HG02642 (cell line): ENCODE results near the gene DNAI2.

Experiments used
- ATAC-seq: cut with Tn5 transposase; IDR thresholded peaks from one replicate; pipeline ENCODE4 v1.9.1; 2021; ENCODE audit warnings: mild to moderate bottlenecking; ENCODE audit not compliant: unreplicated experiment, poor library complexity

DNAI2 gene

DNA sequence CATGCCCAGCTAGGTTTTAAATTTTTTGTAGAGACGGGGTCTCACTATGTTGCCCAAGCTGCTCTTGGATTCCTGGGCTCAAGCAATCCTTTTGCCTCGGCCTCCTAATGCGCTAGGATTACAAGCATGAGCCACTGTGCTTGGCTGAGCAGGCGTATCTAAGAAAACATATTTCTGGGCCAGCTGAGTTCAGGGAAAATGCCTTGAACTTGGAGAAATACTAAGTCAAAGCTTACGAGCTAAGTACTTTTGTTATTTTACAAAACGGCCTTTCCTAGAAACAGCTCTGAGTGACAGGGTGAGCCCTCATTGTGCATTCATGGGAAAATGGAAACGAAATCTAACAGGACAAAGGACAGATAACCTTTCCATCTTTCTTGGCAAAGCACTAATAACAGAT, 24.7 kb downstream of the DNAI2 start:
- ATAC-seq, result no peak

DNA sequence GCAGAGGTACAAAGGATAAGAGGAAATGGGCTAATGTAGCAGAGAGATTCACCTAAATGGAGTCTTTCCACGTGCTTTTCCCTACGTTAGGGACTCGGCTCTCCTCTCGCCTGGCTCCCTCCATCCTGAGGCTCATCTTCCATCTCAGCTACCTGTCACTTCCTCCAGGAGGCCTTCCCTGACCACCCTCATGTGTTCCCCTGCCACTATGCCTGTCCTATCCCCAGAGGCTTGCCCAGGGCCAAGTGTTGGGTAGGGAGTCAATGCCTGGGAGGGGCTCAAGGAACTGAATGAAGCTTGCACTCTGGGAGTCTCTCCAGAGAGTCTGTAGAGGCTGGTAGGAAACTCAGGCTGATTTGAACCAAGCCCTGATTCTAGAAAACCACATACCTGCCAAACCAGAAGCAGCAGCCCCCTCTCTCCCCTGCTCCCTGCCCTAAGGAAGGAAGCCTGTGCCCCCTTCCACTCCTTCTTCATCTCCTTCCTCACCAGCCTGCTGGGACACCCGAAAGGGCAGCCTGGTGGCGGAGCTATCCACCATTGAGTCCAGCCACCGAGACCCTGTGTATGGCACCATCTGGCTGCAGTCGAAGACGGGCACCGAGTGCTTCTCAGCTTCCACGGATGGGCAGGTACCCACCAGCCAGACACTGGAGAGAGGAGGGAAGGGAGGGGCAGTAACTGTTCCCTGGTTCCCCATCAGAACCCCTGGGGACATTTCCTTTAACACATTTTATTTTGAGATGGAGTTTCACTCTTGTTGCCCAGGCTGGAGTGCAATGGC, 25.4 kb downstream of the DNAI2 start:
- ATAC-seq, result no peak

DNA sequence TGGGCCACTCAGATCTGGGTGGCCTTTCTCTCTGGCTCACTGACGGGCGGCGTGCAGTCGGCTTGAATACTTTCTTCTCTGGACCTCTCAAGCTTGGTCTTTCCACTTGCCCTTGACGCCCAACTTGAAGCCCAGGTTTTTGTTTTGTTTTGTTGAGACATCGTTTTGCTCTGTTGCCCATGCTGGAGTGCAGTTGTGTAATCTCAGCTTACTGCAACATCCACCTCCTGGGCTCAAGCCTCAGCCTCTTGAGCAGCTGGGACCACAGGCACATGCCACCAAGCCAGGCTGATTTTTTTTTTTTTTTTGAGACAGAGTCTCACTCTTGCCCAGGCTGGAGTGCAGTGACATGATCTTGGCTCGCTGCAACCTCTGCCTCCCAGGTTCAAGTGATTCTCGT, 29.3 kb downstream of the DNAI2 start:
- ATAC-seq, result no peak

DNA sequence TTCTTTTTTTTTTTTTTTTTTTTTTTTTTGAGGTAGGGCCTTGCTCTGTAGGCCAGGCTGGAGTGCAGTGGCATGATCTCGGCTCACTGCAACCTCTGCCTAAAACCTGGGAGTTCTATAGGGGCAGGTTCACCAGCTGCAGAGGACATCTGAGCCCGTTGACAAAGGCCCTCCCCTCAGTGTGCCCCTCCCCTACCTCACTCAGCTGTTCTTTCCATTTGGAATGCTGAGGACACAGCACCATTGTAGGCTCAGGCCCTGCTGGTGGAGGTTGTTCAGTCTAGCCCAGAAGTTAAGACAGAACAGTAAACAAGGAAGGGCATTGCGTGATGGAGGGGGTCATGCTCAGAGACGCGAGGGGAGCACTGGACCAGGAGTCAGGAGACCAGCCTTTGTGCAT, 30.1 kb downstream of the DNAI2 start:
- ATAC-seq, result no peak

DNA sequence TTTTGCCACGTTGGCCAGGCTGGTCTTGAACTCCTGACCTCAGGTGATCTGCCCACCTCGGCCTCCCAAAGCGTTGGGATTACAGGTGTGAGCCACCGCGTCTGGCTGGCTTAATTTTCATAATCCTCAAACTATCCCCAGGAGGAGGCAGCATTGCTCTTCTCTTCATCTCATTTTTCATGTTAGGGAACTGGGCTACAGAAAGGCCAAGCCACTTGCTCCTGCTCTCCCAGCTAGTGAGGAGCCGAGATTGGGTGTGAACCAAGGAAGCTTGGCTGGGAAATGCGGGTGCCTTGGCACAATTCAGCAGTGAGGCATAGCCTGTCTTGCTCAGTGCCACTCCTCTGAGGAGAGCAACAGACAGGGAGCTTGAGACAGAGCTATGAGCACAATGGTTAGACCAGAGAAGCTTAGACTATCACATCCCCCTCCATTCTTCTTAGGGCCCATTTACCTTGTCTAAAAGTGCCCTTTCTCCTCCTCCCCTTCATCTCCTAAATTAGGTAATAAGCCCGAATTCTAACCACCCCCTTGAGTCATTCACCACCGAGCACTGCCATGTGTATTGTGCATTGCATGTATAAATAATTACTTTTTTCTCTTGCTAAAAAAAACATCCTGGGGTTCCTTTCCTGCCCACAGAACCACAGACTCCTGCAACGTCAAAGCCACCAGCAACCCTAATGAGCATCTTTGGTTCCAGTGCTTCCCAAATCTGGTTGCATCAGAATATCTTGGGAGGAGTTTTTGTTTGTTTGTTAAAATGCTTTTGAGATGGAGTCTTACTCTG, 32.0 kb downstream of the DNAI2 start:
- no peak for ATAC-seq

DNA sequence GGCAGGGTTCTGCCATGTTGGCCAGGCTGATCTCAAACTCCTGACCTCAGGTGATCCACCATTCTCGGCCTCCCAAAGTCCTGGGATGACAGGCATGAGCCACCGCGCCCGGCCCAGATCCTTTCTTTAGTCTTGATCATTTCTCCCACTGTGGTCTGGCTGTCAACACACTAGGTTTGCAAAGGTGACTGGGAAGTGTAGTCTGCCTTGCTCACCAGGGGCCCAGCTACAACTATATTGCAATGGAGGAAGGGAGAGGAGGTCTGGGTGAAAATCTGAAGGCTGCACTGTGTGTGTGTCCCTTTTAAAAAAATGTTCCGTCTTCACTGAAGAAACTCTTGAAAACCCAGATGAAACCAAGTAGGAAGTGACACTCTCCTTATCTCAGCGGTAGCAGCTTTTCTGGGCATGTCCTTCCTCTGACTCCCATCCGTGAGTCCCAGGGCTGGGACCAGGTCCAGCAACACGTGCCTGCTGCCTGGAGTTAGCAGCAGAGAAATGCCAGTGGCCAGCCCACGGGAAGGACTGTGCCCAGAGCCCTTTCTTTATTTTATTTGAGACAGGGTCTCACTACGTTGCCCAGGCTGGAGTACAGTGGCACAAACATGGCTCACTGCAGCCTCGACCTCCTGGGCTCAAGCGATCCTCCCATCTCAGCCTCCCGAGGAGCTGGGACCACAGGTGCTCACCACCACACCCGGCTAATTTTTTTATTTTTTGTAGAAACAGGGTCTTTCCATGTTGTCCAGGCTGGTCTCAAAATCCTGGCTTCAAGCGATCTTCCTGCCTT, 34.1 kb downstream of the DNAI2 start:
- ATAC-seq, result no peak

DNA sequence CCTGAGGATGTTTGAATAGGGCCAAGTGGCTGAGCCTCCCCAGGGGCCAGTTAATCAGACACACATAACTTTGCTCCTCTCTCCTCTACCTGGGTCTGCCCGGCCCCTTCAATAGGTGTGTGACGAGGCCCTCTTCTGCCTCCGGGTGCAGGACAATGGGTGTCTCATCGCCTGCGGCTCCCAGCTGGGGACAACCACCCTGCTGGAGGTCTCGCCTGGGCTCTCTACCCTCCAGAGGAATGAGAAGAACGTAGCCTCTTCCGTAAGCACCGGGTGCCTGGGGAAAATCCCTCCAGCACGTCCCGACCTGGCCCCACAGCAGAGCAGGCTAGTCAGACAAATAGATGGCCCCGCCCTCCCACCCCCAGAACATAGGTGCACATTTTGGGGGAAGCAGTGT, 35.9 kb downstream of the DNAI2 start:
- no peak for ATAC-seq

DNA sequence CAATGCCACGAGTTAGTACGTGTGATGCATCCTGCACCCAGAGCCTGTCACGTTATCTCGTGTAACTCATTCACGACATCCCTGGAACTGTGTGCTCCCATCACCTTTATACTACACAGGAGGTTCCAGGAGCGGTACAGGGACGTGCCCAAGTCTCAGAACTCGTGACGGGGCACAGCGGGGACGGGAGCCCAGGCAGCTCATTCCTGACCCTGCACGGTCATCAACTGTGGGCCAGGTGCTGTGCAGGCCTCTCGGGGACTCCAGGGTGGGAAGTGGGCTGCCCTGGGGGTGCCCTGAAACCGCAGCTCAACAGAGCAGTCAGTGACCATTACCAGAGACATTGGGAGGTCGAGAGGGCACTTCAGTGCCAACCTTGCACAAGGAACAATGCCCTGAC, 40.8 kb downstream of the DNAI2 start:
- no peak for ATAC-seq

DNA sequence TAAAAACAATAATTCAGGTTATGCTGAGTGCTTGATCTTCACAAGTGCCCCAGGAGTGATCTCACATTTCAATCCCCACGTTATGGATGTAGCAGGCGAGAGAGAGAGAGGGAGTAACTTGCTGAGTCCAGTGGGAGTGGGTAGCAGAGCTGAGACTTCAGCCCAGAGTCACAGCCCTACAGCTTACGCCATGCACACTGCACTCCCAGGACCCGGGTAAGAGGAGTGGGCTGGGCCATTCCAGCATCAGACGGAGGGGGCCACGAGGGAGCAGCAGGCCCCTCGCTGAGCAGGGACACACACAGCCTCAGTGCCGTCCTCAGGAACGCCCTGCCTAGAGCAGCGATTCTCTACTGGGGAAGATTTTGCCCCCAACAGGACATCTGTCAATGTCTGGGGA, 42.2 kb downstream of the DNAI2 start:
- no peak for ATAC-seq

DNA sequence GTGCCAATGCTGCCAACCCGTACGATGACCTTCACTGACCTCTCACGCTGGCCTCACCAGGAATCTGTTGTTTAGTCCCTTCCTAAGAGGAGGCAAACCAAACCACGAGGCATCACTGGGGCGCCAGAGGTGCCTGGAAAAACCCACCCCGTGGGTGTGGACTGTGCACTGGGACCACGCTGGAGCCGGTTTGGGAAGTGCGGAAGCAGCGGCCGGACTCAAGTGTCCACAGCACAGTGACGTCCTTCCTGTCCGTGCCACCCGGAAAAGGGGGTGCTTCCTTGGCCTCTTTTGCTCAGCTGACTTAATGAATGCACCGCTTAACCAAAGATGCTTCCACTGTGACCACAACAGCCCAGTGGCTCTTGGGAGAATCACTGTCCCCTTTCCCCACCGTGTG, 43.0 kb downstream of the DNAI2 start:
- ATAC-seq, result no peak

DNA sequence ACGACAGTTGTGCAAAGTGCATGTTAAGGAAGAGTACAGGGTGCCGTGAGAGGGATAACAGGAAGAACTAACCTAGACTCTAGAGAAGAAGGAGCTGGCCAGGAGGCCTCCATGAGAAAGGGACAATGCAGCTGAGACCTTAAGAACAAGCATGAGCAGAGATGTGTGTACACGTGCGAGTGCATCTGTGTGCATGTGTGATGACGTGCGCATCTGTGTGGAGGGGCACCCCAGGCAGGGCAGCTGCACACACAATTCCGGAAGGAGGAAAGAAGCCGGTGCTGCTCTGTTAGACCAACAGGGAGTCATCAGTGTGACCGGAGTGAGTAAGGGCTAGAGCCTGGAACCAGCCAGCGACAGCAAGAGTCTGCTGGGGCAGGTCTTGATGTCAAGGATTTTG, 44.4 kb downstream of the DNAI2 start:
- no peak for ATAC-seq

DNA sequence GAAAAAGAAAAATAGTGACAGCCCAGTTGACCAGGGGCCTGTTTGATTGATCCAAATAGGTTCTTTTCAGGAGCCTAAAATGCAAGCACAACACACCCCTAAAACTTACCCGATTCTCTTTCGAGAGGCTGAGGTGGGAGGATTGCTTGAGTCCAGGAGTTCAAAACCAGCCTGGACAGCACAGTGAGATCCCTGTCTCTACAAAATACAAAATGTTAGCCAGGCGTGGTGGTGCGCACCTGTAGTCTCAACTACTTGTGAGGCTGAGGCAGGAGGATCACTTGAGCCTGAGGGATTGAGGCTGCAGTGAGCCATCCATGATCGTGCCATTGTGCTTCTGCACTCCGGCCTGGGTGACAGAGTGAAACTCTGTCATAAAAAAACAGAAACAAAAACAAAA, 50.5 kb downstream of the DNAI2 start:
- no peak for ATAC-seq

DNA sequence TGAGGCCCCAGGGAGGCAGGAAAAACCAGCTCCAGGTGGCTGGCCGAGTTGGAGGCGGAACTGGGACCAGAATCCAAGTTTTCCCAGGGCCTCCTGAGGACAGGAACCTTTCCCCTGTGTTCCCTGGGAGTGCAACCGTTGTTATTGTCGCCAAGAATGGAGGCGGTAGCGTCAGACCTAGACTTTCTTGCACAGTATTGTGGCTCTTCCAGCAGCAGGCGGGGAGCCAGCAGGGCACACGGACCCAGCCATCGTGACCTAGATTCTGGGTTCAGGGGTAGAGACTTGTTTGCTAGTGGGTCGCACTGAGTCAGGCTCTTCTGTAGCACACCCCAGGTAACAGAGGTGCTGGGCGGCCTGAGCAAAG, 51.3 kb downstream of the DNAI2 start:
- no peak for ATAC-seq

DNA sequence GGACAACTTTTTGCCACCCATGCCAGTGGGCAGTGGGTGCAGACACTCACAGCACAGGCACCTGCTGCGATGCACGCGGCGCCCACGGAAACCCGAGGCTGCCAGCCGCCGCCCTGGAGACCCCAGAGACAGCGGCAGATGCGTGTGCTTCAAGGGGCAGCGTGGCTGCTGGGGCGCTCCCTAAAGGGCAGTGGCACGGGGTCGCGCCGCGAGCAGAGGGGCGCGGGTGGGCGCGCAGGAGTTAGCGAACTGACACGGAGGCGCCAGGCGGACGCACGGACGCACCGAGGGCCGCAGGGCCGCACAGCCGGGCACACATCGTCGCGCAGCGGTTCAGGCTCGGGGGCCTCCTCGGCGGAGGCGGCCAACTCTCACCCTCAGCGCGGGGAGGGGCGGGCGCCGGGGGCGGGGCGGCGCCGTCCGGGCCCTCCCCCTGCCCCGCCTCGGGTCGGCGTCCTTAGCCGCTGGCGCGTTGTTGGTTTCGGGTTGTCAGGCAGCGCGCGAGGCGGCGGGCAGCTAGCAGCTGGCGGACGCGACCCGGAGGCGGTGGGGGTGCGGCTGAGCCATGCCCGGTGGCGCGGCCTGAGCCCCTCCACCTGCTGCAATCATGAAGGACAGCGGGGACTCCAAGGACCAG, 51.8 kb downstream of the DNAI2 start, which contains the start of gene KIF19:
KIF19 (plus strand) TSS at position 484 of the 637 bp plus-strand sequence; CDS start at position 608, 124 bp downstream.
- peak; percentile 61 for ATAC-seq

DNA sequence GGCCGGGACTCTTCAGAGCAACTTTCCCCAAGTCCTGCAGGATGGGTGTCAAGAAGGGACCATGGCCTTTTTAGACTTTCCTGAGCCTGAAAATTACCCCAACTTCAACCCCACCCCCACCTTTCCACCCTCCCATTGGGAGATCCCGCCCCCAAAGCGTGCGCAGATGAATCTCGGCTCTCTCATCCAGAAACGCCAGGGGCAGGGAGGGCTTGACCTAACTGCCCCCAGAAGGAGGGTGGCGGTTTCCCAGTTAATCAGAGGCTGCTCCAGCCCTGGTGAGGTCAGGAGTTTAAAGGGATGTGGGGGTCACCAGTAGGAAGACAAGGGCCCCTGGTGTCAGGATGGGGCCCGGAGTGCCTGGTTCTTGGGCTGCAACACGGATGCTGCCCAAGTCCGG, 52.5 kb downstream of the DNAI2 start:
- no peak for ATAC-seq

DNA sequence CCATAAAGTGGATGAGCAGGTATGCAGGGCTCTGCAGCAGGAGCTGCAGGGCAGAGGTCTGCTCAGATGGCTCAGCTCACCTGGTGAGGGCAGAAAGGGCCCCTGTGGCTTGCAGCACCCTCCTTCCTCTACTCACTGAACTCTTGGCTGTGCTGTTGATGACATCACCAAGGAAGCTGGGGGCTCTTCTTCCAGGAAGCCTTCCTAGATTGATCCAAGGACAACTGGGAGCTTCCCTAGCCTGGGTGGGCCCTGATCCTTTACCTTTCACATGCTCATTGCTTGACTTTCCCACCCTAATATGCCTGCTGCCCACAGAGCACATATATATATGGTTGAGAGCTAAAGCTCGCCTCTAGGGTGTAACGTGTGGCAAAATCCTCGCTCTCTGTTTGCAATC, 54.5 kb downstream of the DNAI2 start:
- ATAC-seq, result no peak

DNA sequence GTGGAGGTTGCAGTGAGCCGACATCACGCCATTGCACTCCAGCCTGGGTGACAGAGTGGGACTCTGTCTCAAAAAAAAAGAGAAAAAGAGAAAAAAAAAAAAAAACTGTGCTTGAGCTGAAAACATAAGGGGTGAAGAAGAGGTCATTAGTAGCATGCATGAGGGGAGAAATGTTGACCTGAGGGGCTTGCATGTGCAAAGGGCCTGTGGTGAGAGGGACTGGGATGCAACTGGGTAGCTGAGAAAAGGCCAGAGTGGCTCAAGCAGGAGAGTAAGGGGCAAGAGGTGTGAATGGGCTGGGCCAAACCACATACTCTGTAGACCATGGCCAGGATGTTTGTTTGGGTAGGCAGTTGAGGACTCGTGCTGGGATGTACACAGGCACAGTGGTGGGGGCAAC, 55.3 kb downstream of the DNAI2 start:
- ATAC-seq, result no peak

DNA sequence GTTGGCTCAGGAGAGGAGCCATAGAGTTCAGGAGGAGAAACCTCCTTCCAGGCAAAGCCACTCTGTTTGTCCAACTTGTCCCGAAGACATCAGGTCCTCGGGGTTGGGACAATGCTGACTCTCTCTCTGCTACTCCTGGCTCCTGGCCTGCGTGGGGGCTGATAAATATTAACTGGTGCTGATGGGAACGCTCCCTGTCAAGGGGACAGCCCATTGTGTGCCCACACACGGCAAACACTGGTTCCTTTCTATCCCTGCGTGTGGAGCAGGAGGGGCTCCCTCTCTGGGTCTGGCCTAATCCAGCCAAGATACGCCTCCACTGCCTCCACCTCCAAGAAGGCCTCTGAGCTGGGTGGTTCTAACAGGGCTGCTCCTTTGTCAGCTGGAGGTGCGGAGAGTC, 56.4 kb downstream of the DNAI2 start:
- ATAC-seq, result no peak

DNA sequence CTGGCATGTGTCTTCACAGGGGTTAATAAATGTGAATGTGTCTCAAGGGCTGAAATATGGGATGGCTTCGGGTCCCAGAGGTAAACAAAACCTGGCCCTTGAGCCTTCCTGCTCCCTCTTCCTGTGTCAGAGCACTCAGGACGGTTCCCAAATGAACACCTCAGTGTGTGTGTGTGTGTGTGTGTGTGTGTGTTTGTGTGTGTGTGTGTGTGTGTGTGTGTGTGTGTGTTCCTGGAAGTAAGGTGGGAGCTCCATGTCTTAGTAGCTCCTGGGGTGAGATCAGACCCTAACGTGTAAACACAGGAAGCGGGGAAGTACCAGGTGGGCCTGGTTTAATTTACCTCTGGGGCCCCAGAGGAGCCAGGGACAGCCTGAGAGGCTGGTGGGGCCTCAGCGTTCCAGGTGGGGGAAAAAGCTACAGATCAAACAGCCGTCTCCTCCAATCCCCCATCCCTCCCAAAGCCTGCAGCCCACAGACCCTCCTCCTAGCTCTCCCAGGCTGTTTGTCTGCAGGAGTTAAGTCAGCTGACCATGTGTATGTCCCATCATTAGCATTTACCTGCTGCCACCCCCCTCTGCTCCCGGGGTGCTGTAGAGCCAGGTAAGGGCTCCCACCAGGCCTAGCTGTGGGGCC, 58.1 kb downstream of the DNAI2 start:
- no peak for ATAC-seq

DNA sequence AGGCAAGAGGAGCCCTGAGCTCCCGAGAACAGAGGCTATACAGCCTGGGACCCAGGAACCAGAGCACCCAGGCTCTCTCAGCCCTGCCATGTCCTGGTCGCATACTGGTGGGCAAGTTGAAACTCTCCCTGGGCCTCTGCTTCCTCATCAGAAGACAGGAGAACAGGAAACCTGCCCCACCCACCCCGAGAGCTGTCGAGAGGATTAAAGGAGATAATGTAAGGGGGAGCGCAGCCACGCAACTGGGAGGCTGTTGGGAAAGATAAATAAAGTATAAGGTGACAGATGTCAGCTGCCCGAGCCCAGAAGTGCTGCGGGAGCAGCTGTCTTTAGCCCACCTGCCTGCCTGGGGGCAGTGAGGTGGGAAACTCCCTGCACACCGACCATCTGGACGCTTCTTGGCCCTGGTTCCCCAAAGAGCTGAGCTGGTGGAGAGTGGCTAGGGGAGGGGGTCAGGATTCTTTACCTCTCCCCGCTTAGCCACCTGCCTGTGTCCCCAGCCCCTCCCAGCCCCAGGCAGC, 58.8 kb downstream of the DNAI2 start:
- no peak for ATAC-seq
